Thoracic aorta (tissue), 2 donors: ENCODE data around the gene MRPL17. TPM values are rescaled to one million over a fixed set of nuclear protein-coding genes. Genes with fewer than 3 reads are reported as not detected.
A peak's percentile ranks its signal among the peaks of the same experiment; 100 is the strongest.

Experiments used
- ATAC-seq: fragments of 150-250 bp; one replicate; pipeline ENCODE4 v1.8.0; 2017; ENCODE audit warnings: low read depth; ENCODE audit not compliant: insufficient number of reproducible peaks, low FRiP score
- DNase-seq: peaks from one replicate; pipeline ENCODE4 v3.0.0-alpha.2; 2020; ENCODE audit warnings: low spot score
- H3K27ac ChIP-seq, 2 donors: fragments of 200-600 bp; sonication (generic); 1 replicate in 1 of 2; 2 replicates in 1 of 2; pipeline ENCODE4 v1.5.1; 2016; ENCODE audit warnings: mild to moderate bottlenecking in 2 of 2, moderate library complexity in 2 of 2
- H3K27me3 ChIP-seq: fragments of 200-600 bp; sonication (generic); replicated peaks from 2 replicates; pipeline ENCODE4 v1.6.0; 2016; ENCODE audit warnings: mild to moderate bottlenecking; ENCODE audit not compliant: insufficient read depth
- H3K36me3 ChIP-seq: fragments of 200-600 bp; sonication (generic); one replicate; pipeline ENCODE4 v1.5.1; 2016
- H3K4me1 ChIP-seq, 2 donors: fragments of 200-600 bp; sonication (generic); 1 replicate in 1 of 2; 2 replicates in 1 of 2; pipeline versions ENCODE4 v1.5.1 to v1.6.0; 2016; ENCODE audit warnings: low read depth in 2 of 2, mild to moderate bottlenecking in 1 of 2; ENCODE audit not compliant: control insufficient read depth in 1 of 2
- H3K4me3 ChIP-seq: fragments of 200-600 bp; sonication (generic); 2 replicates; pipeline ENCODE4 v1.5.1; 2016; ENCODE audit warnings: mild to moderate bottlenecking
- H3K9me3 ChIP-seq: fragments of 200-600 bp; sonication (generic); 2 replicates; pipeline ENCODE4 v1.5.1; 2016
- CTCF ChIP-seq: fragments of 200-600 bp; sonication (generic); IDR thresholded peaks from one replicate; pipeline ENCODE4 v1.5.1; 2019; ENCODE audit warnings: antibody characterized with exemption
- total RNA-seq, 2 donors: library from RNA; depleted of rRNA; stranded (reverse); fragments of >200 nt; gene quantifications; one replicate each; pipeline versions ENCODE4 v1.1.0 to v1.2.3, GENCODE V29; 2016

The MRPL17 gene
- total RNA-seq, 2 donors from 2014 or later = 20.6 to 53.6 TPM

DNA sequence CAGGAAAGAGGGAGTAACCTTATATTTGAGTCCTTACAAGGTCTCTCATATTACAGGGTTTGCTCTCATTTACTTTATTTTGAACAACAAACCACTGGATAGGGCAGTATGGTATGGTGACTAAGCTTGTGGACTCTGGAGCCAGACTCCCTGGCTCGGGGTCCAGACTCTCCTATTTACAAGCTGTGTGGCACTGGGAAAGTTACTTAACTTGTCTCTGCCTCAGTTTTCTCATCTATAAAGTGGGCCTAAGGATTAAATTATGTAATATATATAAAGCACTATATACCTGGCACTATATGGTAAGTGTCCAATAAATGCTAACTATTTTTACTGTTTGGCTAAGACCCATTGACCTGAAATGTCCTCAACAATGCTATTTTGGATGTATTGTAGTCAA is 25.8 kb downstream of the MRPL17 start:
- ATAC-seq (no peak), DNase-seq (no peak)
- no peak overlapping the region for H3K4me3 ChIP-seq
- no peaks in the 10 kb centered on the region for H3K36me3 ChIP-seq
- TF ChIP-seq CTCF = no peak
- peak overlapping the region; percentile 83 to 86 for H3K27ac ChIP-seq
- H3K27me3 ChIP-seq = no peaks in the 10 kb centered on the region
- H3K9me3 ChIP-seq = no peaks in the 10 kb centered on the region
- H3K4me1 ChIP-seq = peaks cover 9 to 39% of the 10 kb centered on the region in 2 donors

- TF ChIP-seq CTCF = no peak
- DNase-seq = no peak
Measured at GRCh38 chr11:6656936-6657335, 26.2 kb downstream of the MRPL17 start.

DNA sequence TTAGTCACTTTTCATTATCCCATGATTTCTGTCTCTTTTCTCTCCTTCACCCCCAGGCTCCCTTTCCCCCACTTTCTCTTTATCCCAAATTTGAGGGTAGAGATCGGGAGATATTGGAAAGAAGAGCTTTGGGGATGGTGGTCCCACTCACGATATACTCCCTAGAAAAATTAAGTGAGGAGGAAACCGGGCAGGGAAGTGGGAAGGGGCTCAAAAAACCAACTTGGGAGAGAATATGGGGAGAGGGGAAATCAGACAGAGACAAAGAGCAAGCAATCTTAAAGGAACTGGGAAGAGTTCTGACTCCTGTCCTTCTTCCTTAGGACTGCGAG is 26.6 kb downstream of the MRPL17 start:
- peaks cover 9 to 39% of the 10 kb centered on the region in 2 donors for H3K4me1 ChIP-seq
- TF ChIP-seq CTCF = no peak
- no peak for DNase-seq
- H3K36me3 ChIP-seq = no peaks in the 10 kb centered on the region
- H3K4me3 ChIP-seq = peak overlapping the region; percentile 83
- H3K27me3 ChIP-seq = no peaks in the 10 kb centered on the region
- peak overlapping the region; percentile 83 to 86 for H3K27ac ChIP-seq
- no peaks in the 10 kb centered on the region for H3K9me3 ChIP-seq
- no peak for ATAC-seq

More at GRCh38 chr11:6656936-6657335, 26.2 kb downstream of the MRPL17 start:
- H3K4me3 ChIP-seq = peak overlapping the region; percentile 83
- no peaks in the 10 kb centered on the region for H3K9me3 ChIP-seq
- H3K4me1 ChIP-seq = peaks cover 9 to 39% of the 10 kb centered on the region in 2 donors
- ATAC-seq = no peak
- H3K27ac ChIP-seq = peak overlapping the region; percentile 83 to 86
- H3K27me3 ChIP-seq = no peaks in the 10 kb centered on the region
- H3K36me3 ChIP-seq = no peaks in the 10 kb centered on the region

GRCh38 chr11:6655790-6656583 is 27.2 kb downstream of the MRPL17 start, which contains the start of gene DCHS1:
DCHS1 (minus strand) TSS chr11:6655809; CDS start chr11:6641613, 14,196 bp downstream.
- no peaks in the 10 kb centered on the region for H3K36me3 ChIP-seq
- peak within 1 kb of the TSS; percentile 86 to 87 for H3K27ac ChIP-seq
- peaks cover 9 to 39% of the 10 kb centered on the region in 2 donors for H3K4me1 ChIP-seq
- ATAC-seq = peak; percentile 39
- H3K4me3 ChIP-seq = peak within 1 kb of the TSS; percentile 83
- no peaks in the 10 kb centered on the region for H3K9me3 ChIP-seq
- no peak for DNase-seq
- TF ChIP-seq CTCF = no peak
- H3K27me3 ChIP-seq = no peaks in the 10 kb centered on the region

DNA sequence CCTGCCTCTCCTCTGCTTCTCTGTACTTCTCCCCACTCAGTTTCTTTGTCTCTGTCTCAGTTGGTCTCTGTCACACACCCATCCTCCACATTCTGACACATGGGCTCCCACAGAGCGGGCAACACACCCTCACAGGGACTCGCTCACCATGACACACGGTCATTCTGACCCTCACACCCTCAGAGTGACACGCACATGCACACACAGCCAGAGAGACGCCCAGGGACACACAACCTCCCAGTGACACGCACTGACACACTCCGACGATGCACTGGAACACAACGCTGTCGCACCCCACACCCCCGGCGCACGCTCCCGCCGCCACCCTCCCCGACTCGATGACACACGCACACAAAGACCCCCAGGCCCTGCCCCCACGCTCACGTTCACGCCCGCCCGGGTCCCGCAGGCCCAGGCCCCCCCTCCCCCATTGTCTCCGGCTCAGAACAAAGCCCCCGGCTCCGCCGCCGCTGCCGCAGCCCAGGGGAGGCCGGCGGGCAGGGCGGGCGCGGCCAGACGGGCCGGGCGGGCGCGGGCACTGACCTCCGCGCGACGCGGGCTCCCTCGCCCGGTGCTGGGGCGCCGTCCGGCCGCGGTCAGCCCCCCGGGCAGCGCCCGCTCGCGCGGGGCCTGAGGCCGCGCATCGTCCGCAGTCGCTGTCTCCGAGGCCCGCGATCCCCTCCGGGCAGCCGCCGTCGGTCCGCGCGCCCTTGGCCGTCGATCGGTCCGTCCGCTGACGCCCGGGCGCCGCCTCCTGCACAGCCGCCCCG is 27.9 kb downstream of the MRPL17 start:
- peak overlapping the region; percentile 83 for H3K4me3 ChIP-seq
- ATAC-seq (peak; percentile 10), DNase-seq (peak; percentile 56)
- no peaks in the 10 kb centered on the region for H3K36me3 ChIP-seq
- no peaks in the 10 kb centered on the region for H3K27me3 ChIP-seq
- TF ChIP-seq CTCF = no peak
- H3K27ac ChIP-seq = peak overlapping the region; percentile 76 to 87
- no peaks in the 10 kb centered on the region for H3K9me3 ChIP-seq
- H3K4me1 ChIP-seq = peaks cover 9 to 39% of the 10 kb centered on the region in 2 donors
